Glomerular endothelial cell (primary cell): Measurements from ENCODE around the gene SALL3. TPM values are rescaled to one million over a fixed set of nuclear protein-coding genes. Genes with fewer than 3 reads are reported as not detected.

Source experiments
- DNase-seq: peaks from one replicate; pipeline ENCODE4 v3.0.0-alpha.2; 2011; ENCODE audit warnings: low read depth, low spot score; ENCODE audit errors: extremely low read depth
- total RNA-seq: library from RNA; depleted of rRNA; stranded (reverse); fragments of >200 nt; gene quantifications from 2 replicates; pipeline ENCODE4 v1.2.3, GENCODE V29; 2015

The SALL3 gene
- total RNA-seq, 1 donor from 2014 or later, result 0.41 TPM

- no peak for DNase-seq
Measured at GRCh38 chr18:78965260-78965659, 14.4 kb upstream of the SALL3 start.

GRCh38 chr18:78965917-78966792 lies 13.5 kb upstream of the SALL3 start:
- no peak for DNase-seq

GRCh38 chr18:78966793-78967106 lies 12.9 kb upstream of the SALL3 start:
- no peak for DNase-seq

- DNase-seq, result no peak
Measured at GRCh38 chr18:78967692-78968091, 11.9 kb upstream of the SALL3 start.

- DNase-seq, result no peak
Measured at GRCh38 chr18:78969574-78970315, 9.9 kb upstream of the SALL3 start.

- DNase-seq, result no peak
Measured at GRCh38 chr18:78970774-78971333, 8.8 kb upstream of the SALL3 start.

GRCh38 chr18:78971511-78972245 lies 7.9 kb upstream of the SALL3 start:
- no peak for DNase-seq

GRCh38 chr18:78972385-78972918 lies 7.2 kb upstream of the SALL3 start:
- no peak for DNase-seq

GRCh38 chr18:78972930-78973331 lies 6.7 kb upstream of the SALL3 start:
- DNase-seq, result no peak

- DNase-seq, result no peak
Measured at GRCh38 chr18:78973357-78974083, 6.1 kb upstream of the SALL3 start.

- DNase-seq, result no peak
Measured at GRCh38 chr18:78974115-78974761, 5.4 kb upstream of the SALL3 start.

- no peak for DNase-seq
Measured at GRCh38 chr18:78975292-78975691, 4.3 kb upstream of the SALL3 start.

- no peak for DNase-seq
Measured at GRCh38 chr18:78975699-78976335, 3.8 kb upstream of the SALL3 start.

- DNase-seq, result no peak
Measured at GRCh38 chr18:78976765-78977636, 2.6 kb upstream of the SALL3 start.

- no peak for DNase-seq
Measured at GRCh38 chr18:78977637-78978348, 1.8 kb upstream of the SALL3 start.

- no peak for DNase-seq
Measured at GRCh38 chr18:78978349-78979055, 1.1 kb upstream of the SALL3 start.
